HUES48 (cell line): ENCODE data around the gene ATP2B2.

ENCODE experiments used
- H3K27ac ChIP-seq: one replicate; pipeline ENCODE4 v1.7.0; 2013; ENCODE audit warnings: low read depth, low read length, inconsistent platforms
- H3K27me3 ChIP-seq: 2 replicates; pipeline ENCODE4 v1.6.1; 2013; ENCODE audit warnings: mild to moderate bottlenecking, low read length; ENCODE audit not compliant: control insufficient read depth, insufficient read depth
- H3K36me3 ChIP-seq: 2 replicates; pipeline ENCODE4 v1.6.1; 2013; ENCODE audit warnings: low read length; ENCODE audit not compliant: control insufficient read depth, insufficient read depth
- H3K4me1 ChIP-seq: 2 replicates; pipeline ENCODE4 v1.6.1; 2013; ENCODE audit warnings: mild to moderate bottlenecking, low read length; ENCODE audit not compliant: control insufficient read depth, insufficient read depth
- H3K4me3 ChIP-seq: 2 replicates; pipeline ENCODE4 v1.5.1; 2013; ENCODE audit warnings: mild to moderate bottlenecking, low read depth, low read length
- H3K9ac ChIP-seq: 2 replicates; pipeline ENCODE4 v1.6.1; 2013; ENCODE audit warnings: mild to moderate bottlenecking, low read depth, low read length, moderate library complexity
- H3K9me3 ChIP-seq: 2 replicates; pipeline ENCODE4 v1.6.1; 2013; ENCODE audit warnings: low read length; ENCODE audit not compliant: control insufficient read depth, insufficient read depth

The ATP2B2 gene

GRCh38 chr3:10492364-10493201, 12.8 kb downstream of the ATP2B2 start:
- Histone ChIP-seq H3K27me3 (no peaks in the 10 kb centered on the region), H3K9ac (no peak overlapping the region), H3K9me3 (no peaks in the 10 kb centered on the region), H3K4me1 (0 out of 2 replicates have a peak, but pooled peaks cover 2% of the 10 kb centered on the region), H3K4me3 (no peak overlapping the region), H3K27ac (no peak overlapping the region), H3K36me3 (no peaks in the 10 kb centered on the region)

- no peak overlapping the region for H3K27ac ChIP-seq
- no peaks in the 10 kb centered on the region for H3K36me3 ChIP-seq
- no peaks in the 10 kb centered on the region for H3K9me3 ChIP-seq
- H3K27me3 ChIP-seq: no peaks in the 10 kb centered on the region
- H3K4me3 ChIP-seq: no peak overlapping the region
- no peak overlapping the region for H3K9ac ChIP-seq
- no peaks in the 10 kb centered on the region for H3K4me1 ChIP-seq
Observed at GRCh38 chr3:10489746-10490483, 15.5 kb downstream of the ATP2B2 start.

GRCh38 chr3:10487988-10488633, 17.3 kb downstream of the ATP2B2 start:
- H3K36me3 ChIP-seq: no peaks in the 10 kb centered on the region
- H3K9ac ChIP-seq: no peak overlapping the region
- no peak overlapping the region for H3K4me3 ChIP-seq
- H3K27ac ChIP-seq: no peak overlapping the region
- no peaks in the 10 kb centered on the region for H3K4me1 ChIP-seq
- no peaks in the 10 kb centered on the region for H3K27me3 ChIP-seq
- no peaks in the 10 kb centered on the region for H3K9me3 ChIP-seq

GRCh38 chr3:10485806-10486205, 19.6 kb downstream of the ATP2B2 start:
- Histone ChIP-seq H3K27me3 (no peaks in the 10 kb centered on the region), H3K27ac (no peak overlapping the region), H3K4me3 (no peak overlapping the region), H3K4me1 (no peaks in the 10 kb centered on the region), H3K9me3 (no peaks in the 10 kb centered on the region), H3K36me3 (no peaks in the 10 kb centered on the region), H3K9ac (no peak overlapping the region)

- no peak overlapping the region for H3K27ac ChIP-seq
Observed at GRCh38 chr3:10485380-10485779, 20.0 kb downstream of the ATP2B2 start.

GRCh38 chr3:10484709-10485108, 20.7 kb downstream of the ATP2B2 start:
- Histone ChIP-seq H3K27ac (no peak overlapping the region), H3K27me3 (no peaks in the 10 kb centered on the region), H3K9me3 (no peaks in the 10 kb centered on the region), H3K9ac (no peak overlapping the region), H3K36me3 (no peaks in the 10 kb centered on the region), H3K4me1 (no peaks in the 10 kb centered on the region), H3K4me3 (no peak overlapping the region)

More at GRCh38 chr3:10485380-10485779, 20.0 kb downstream of the ATP2B2 start:
- Histone ChIP-seq H3K9ac (no peak overlapping the region), H3K27me3 (no peaks in the 10 kb centered on the region), H3K9me3 (no peaks in the 10 kb centered on the region), H3K4me1 (no peaks in the 10 kb centered on the region), H3K36me3 (no peaks in the 10 kb centered on the region), H3K4me3 (no peak overlapping the region)

GRCh38 chr3:10483686-10484345, 21.6 kb downstream of the ATP2B2 start:
- no peaks in the 10 kb centered on the region for H3K27me3 ChIP-seq
- no peaks in the 10 kb centered on the region for H3K4me1 ChIP-seq
- H3K27ac ChIP-seq: no peak overlapping the region
- H3K36me3 ChIP-seq: no peaks in the 10 kb centered on the region
- H3K9me3 ChIP-seq: no peaks in the 10 kb centered on the region
- no peak overlapping the region for H3K4me3 ChIP-seq
- no peak overlapping the region for H3K9ac ChIP-seq

GRCh38 chr3:10483364-10483675, 22.1 kb downstream of the ATP2B2 start:
- H3K9ac ChIP-seq: no peak overlapping the region
- H3K4me3 ChIP-seq: no peak overlapping the region
- no peaks in the 10 kb centered on the region for H3K4me1 ChIP-seq
- H3K36me3 ChIP-seq: no peaks in the 10 kb centered on the region
- no peaks in the 10 kb centered on the region for H3K9me3 ChIP-seq
- no peaks in the 10 kb centered on the region for H3K27me3 ChIP-seq
- H3K27ac ChIP-seq: no peak overlapping the region

- Histone ChIP-seq H3K36me3 (no peaks in the 10 kb centered on the region), H3K4me3 (no peak overlapping the region), H3K9me3 (no peaks in the 10 kb centered on the region), H3K9ac (no peak overlapping the region), H3K27ac (no peak overlapping the region), H3K4me1 (no peaks in the 10 kb centered on the region), H3K27me3 (no peaks in the 10 kb centered on the region)
Observed at GRCh38 chr3:10482631-10483363, 22.6 kb downstream of the ATP2B2 start.

GRCh38 chr3:10480871-10481378, 24.5 kb downstream of the ATP2B2 start:
- H3K4me3 ChIP-seq: no peak overlapping the region
- no peaks in the 10 kb centered on the region for H3K9me3 ChIP-seq
- no peaks in the 10 kb centered on the region for H3K4me1 ChIP-seq
- H3K9ac ChIP-seq: no peak overlapping the region
- H3K27me3 ChIP-seq: no peaks in the 10 kb centered on the region
- H3K27ac ChIP-seq: no peak overlapping the region
- no peaks in the 10 kb centered on the region for H3K36me3 ChIP-seq
